NCI-H748 (cell line): Measurements from ENCODE around the gene PLXND1.
"Not testable (repeated sequence)": the region's sequence is repeated elsewhere in the genome, so short reads cannot be mapped to it uniquely, and the experiment has no call there.

Experiments
- DNase-seq: peaks from one replicate; lab custom pipeline; 2025; ENCODE audit not compliant: unreplicated experiment; lab: John Stamatoyannopoulos, UW

The PLXND1 gene

GRCh38 chr3:129606636-129607390 is at the start of gene PLXND1:
TSS of gene PLXND1 (minus strand) at chr3:129606676. CDS start at chr3:129606639, 37 bp downstream.
- DNase-seq, result peak; percentile 61

- no peak for DNase-seq
These were observed 48.8 kb upstream of the PLXND1 start for GRCh38 chr3:129655291-129655700.

- no peak for DNase-seq
These were observed 47.7 kb upstream of the PLXND1 start for GRCh38 chr3:129654131-129654530.

- no peak for DNase-seq
These were observed 46.5 kb upstream of the PLXND1 start for GRCh38 chr3:129653019-129653418.

- DNase-seq, result no peak
These were observed 45.1 kb upstream of the PLXND1 start for GRCh38 chr3:129651435-129652202.

GRCh38 chr3:129650256-129650872 is 43.9 kb upstream of the PLXND1 start:
- DNase-seq, result peak; percentile 23

GRCh38 chr3:129648391-129648790 is 41.9 kb upstream of the PLXND1 start:
- DNase-seq, result no peak

GRCh38 chr3:129645286-129645685 is 38.8 kb upstream of the PLXND1 start:
- no peak for DNase-seq

- peak; percentile 30 for DNase-seq
These were observed 38.4 kb upstream of the PLXND1 start for GRCh38 chr3:129644836-129645235.

GRCh38 chr3:129641567-129642260 is 35.2 kb upstream of the PLXND1 start:
- DNase-seq, result not testable (repeated sequence)

GRCh38 chr3:129640985-129641384 is 34.5 kb upstream of the PLXND1 start:
- DNase-seq, result not testable (repeated sequence)

GRCh38 chr3:129638481-129638880 is 32.0 kb upstream of the PLXND1 start:
- DNase-seq, result no peak

- DNase-seq, result no peak
These were observed 29.6 kb upstream of the PLXND1 start for GRCh38 chr3:129636082-129636481.

- DNase-seq, result no peak
These were observed 29.2 kb upstream of the PLXND1 start for GRCh38 chr3:129635656-129636055.

GRCh38 chr3:129633751-129634481 is 27.4 kb upstream of the PLXND1 start:
- no peak for DNase-seq

- no peak for DNase-seq
These were observed 26.5 kb upstream of the PLXND1 start for GRCh38 chr3:129632977-129633376.

- no peak for DNase-seq
These were observed 26.1 kb upstream of the PLXND1 start for GRCh38 chr3:129632556-129632955.

- no peak for DNase-seq
These were observed 25.6 kb upstream of the PLXND1 start for GRCh38 chr3:129632056-129632455.

GRCh38 chr3:129629011-129629410 is 22.5 kb upstream of the PLXND1 start:
- DNase-seq, result no peak

GRCh38 chr3:129628169-129628522 is 21.7 kb upstream of the PLXND1 start:
- DNase-seq, result no peak
